GM12878 (cell line): ENCODE data around the gene SPIRE2. TPM values are rescaled to one million over a fixed set of nuclear protein-coding genes. Genes with fewer than 3 reads are reported as not detected.
A peak's percentile ranks its signal among the peaks of the same experiment; 100 is the strongest.

Experiments used
- BCL11A ChIP-seq: IDR thresholded peaks from 2 replicates; pipeline ENCODE4 v1.6.1; 2011; ENCODE audit warnings: low read depth, low read length
- BCLAF1 ChIP-seq: fragments of 450-650 bp; IDR thresholded peaks from 2 replicates; pipeline ENCODE4 v1.6.1; 2017; ENCODE audit warnings: antibody characterized with exemption, mild to moderate bottlenecking, moderate library complexity
- BHLHE40 ChIP-seq, 2 experiments: fragments of 450-650 bp in 1 of 2; IDR thresholded peaks; 2 replicates each; pipeline ENCODE4 v1.6.1; 2011 to 2017; ENCODE audit warnings: low read depth in 2 of 2, borderline replicate concordance in 1 of 2, improper control_type of control experiment in 1 of 2, low read length in 1 of 2, mild to moderate bottlenecking in 1 of 2
- EP300 ChIP-seq, 2 experiments: fragments of 150-350 bp in 1 of 2; IDR thresholded peaks; 2 replicates each; pipeline ENCODE4 v1.6.1; 2011 to 2012; ENCODE audit warnings: low read depth in 2 of 2, low read length in 2 of 2, borderline replicate concordance in 1 of 2, improper control_type of control experiment in 1 of 2, inconsistent platforms in 1 of 2; ENCODE audit not compliant: control insufficient read depth in 1 of 2
- HCFC1 ChIP-seq: fragments of 150-350 bp; IDR thresholded peaks from 2 replicates; pipeline ENCODE4 v1.6.1; 2014; ENCODE audit warnings: low read length
- IKZF1 ChIP-seq: fragments of 450-650 bp; conservative IDR thresholded peaks from 2 replicates; pipeline ENCODE4 v1.6.1; 2017; ENCODE audit warnings: antibody characterized with exemption, mild to moderate bottlenecking
- IRF3 ChIP-seq: fragments of 450-650 bp; IDR thresholded peaks from 2 replicates; pipeline ENCODE4 v1.6.1; 2014; ENCODE audit warnings: mild to moderate bottlenecking
- IRF5 ChIP-seq: fragments of 450-650 bp; IDR thresholded peaks from 2 replicates; pipeline ENCODE4 v1.6.1; 2017; ENCODE audit warnings: borderline replicate concordance
- NFIC ChIP-seq: IDR thresholded peaks from 2 replicates; pipeline ENCODE4 v1.6.1; 2012; ENCODE audit warnings: low read depth, mild to moderate bottlenecking, inconsistent platforms, low read length, moderate library complexity
- NFXL1 ChIP-seq: fragments of 450-650 bp; IDR thresholded peaks from 2 replicates; pipeline ENCODE4 v1.6.1; 2017; ENCODE audit warnings: antibody characterized with exemption, mild to moderate bottlenecking, borderline replicate concordance
- PAX5 ChIP-seq: IDR thresholded peaks from 2 replicates; pipeline ENCODE4 v1.6.1; 2011; ENCODE audit warnings: low read depth, low read length, borderline replicate concordance
- PAX8 ChIP-seq: fragments of 450-650 bp; IDR thresholded peaks from 2 replicates; pipeline ENCODE4 v1.6.1; 2017; ENCODE audit warnings: mild to moderate bottlenecking, moderate library complexity
- POU2F2 ChIP-seq: IDR thresholded peaks from 3 replicates; pipeline ENCODE4 v1.6.1; 2011; ENCODE audit warnings: low read depth, mild to moderate bottlenecking, low read length, borderline replicate concordance
- RELA ChIP-seq: fragments of 450-650 bp; IDR thresholded peaks from 2 replicates; pipeline ENCODE4 v1.8.0; 2014; ENCODE audit warnings: borderline replicate concordance; ENCODE audit not compliant: partially characterized antibody
- SMAD1 ChIP-seq: fragments of 450-650 bp; IDR thresholded peaks from 2 replicates; pipeline ENCODE4 v1.6.1; 2018; ENCODE audit warnings: mild to moderate bottlenecking, low read depth; ENCODE audit not compliant: partially characterized antibody
- SP1 ChIP-seq: IDR thresholded peaks from one replicate; pipeline ENCODE4 v1.6.1; 2011; ENCODE audit warnings: low read depth, low read length
- SRF ChIP-seq, 2 experiments: IDR thresholded peaks; 2 replicates each; pipeline ENCODE4 v1.6.1; 2011; ENCODE audit warnings: low read depth in 2 of 2, low read length in 2 of 2, mild to moderate bottlenecking in 1 of 2, moderate library complexity in 1 of 2
- STAT3 ChIP-seq: IDR thresholded peaks from 2 replicates; pipeline ENCODE4 v1.6.1; 2011; ENCODE audit warnings: low read depth, low read length, improper control_type of control experiment
- TBL1XR1 ChIP-seq: IDR thresholded peaks from 2 replicates; pipeline ENCODE4 v1.6.1; 2012; ENCODE audit warnings: low read depth, low read length, improper control_type of control experiment
- TCF12 ChIP-seq: IDR thresholded peaks from 2 replicates; pipeline ENCODE4 v1.6.1; 2011; ENCODE audit warnings: low read depth, mild to moderate bottlenecking, low read length
- ZBTB4 ChIP-seq: fragments of 450-650 bp; formaldehyde crosslinking; IDR thresholded peaks from 2 replicates; pipeline ENCODE4 v1.4.0; 2022; ENCODE audit warnings: mild to moderate bottlenecking, moderate library complexity
- polyA plus RNA-seq, 11 experiments: library from polyadenylated mRNA; depleted of rRNA in 4 of 11; unstranded in 6 of 11; stranded (reverse) in 5 of 11; fragments of >200 nt; fragmentation: Nextera tagmentation in 4 of 11; fragmentation: Illumina TruSeq in 1 of 11; extraction: Ambion mirVana in 4 of 11; extraction: Trizol in 1 of 11; gene quantifications; 1 replicate in 1 of 11; 2 replicates in 10 of 11; pipeline versions ENCODE4 v1.2.1 to v1.2.3, GENCODE V29; 2011 to 2016; ENCODE audit warnings: inconsistent platforms in 2 of 11, missing spikeins in 2 of 11, low read depth in 1 of 11
- total RNA-seq, 4 experiments: library from RNA; depleted of rRNA in 3 of 4; stranded (reverse); fragments of >200 nt in 3 of 4; fragmentation: Illumina TruSeq in 1 of 4; extraction: Trizol in 1 of 4; gene quantifications; 2 replicates each; pipeline versions ENCODE4 v1.2.1 to v1.2.3, GENCODE V29; 2013 to 2021

Gene SPIRE2
- total and polyA plus RNA-seq, 10 of the 15 experiments (the other 5 are each of a cell fraction or from before 2014, with no cell fraction given), result 0.03 to 0.64 (median 0.27) TPM; not detected in 1

GRCh38 chr16:89811321-89811720 is 17.0 kb upstream of the SPIRE2 start (continued):
- no peak for TF ChIP-seq ZBTB4
- no peak for TF ChIP-seq IKZF1
- no peak for TF ChIP-seq IRF5
- TF ChIP-seq SMAD1, result no peak
- no peak for TF ChIP-seq EP300 (IDR thresholded peaks at IDR 0.05; ENCODE audit: borderline replicate concordance in 1 of 2, control insufficient read depth in 1 of 2, low read depth in 2 of 2, low read length in 2 of 2)
- TF ChIP-seq SP1, result no peak
- no peak for TF ChIP-seq BCLAF1
- TF ChIP-seq NFXL1, result no peak
- 0 out of 2 replicates have a peak, but pooled peaks have one; percentile 29 for TF ChIP-seq PAX5
- no peak for TF ChIP-seq NFIC
- TF ChIP-seq PAX8, result no peak
- no peak for TF ChIP-seq SRF (IDR thresholded peaks at IDR 0.05; ENCODE audit: low read depth in 2 of 2, low read length in 2 of 2)
- TF ChIP-seq BHLHE40 (IDR thresholded peaks at IDR 0.05; ENCODE audit: borderline replicate concordance in 1 of 2, low read depth in 2 of 2, low read length in 1 of 2), result peak in 1 of 2 experiments; percentile 27; a peak in 1 of 4 replicates
- TF ChIP-seq RELA, result no peak
- TF ChIP-seq TCF12, result peak; percentile 92
- no peak for TF ChIP-seq STAT3
- TF ChIP-seq HCFC1, result no peak
- TF ChIP-seq TBL1XR1, result no peak
- no peak for TF ChIP-seq BCL11A
- TF ChIP-seq POU2F2, result no peak
- no peak for TF ChIP-seq IRF3
